Body of pancreas (tissue), 4 donors: ENCODE data around the gene TMEM92.

ENCODE experiments used
- POLR2A ChIP-seq, 3 donors: fragments of 450-650 bp; IDR thresholded peaks; one replicate each; pipeline ENCODE4 v1.6.1; 2016; ENCODE audit warnings: antibody characterized with exemption in 3 of 3, mild to moderate bottlenecking in 2 of 3
- TF ChIP-seq, protein P1 (sequence below), 7 experiments: fragments of 450-650 bp in 4 of 7; fragments of 200-600 bp in 3 of 7; sonication (generic) in 3 of 7; IDR thresholded peaks; one replicate each; pipeline ENCODE4 v1.5.1; 2016 to 2019; ENCODE audit warnings: antibody characterized with exemption in 7 of 7

DNA sequence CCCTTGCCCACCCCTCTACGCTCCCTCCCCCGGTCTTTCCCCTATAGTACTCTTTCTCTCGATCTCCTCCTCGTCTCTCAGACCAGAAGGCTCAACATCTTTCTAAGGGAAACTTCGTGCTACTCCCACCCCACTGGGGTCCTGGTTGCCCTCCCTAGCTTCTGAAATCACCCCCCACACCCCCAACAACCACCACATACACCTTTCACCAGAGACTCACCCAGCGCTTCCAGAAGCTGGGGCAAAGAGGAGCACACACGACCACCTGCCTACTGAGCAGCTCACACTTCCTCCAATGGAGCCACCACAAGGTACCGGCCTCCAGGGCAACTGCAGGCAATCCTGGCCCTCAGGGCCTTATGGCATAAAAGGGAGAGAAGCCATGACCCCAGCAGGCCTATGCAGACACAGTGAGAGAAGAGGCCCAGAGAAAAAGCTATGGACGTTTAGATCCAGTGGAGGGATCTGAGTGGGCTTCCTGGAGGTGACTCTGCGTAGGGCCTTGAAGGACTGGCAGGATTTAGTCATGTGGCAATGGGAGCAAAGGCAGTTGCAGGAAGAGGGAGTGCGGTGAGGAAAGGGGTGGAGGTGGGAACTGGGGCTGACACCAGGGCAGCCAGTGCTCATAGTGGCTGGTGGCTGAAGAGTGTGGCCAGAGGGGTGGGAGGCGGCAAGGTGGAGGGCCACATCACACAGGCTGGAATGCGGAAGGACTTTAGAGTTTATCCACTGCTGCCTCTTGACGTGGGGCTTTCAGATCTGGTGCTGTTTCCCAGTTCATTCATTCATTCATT is 12.1 kb upstream of the TMEM92 start:
- TF ChIP-seq, protein P1, sequence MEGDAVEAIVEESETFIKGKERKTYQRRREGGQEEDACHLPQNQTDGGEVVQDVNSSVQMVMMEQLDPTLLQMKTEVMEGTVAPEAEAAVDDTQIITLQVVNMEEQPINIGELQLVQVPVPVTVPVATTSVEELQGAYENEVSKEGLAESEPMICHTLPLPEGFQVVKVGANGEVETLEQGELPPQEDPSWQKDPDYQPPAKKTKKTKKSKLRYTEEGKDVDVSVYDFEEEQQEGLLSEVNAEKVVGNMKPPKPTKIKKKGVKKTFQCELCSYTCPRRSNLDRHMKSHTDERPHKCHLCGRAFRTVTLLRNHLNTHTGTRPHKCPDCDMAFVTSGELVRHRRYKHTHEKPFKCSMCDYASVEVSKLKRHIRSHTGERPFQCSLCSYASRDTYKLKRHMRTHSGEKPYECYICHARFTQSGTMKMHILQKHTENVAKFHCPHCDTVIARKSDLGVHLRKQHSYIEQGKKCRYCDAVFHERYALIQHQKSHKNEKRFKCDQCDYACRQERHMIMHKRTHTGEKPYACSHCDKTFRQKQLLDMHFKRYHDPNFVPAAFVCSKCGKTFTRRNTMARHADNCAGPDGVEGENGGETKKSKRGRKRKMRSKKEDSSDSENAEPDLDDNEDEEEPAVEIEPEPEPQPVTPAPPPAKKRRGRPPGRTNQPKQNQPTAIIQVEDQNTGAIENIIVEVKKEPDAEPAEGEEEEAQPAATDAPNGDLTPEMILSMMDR (IDR thresholded peaks at IDR 0.05): no peak
- no peak for TF ChIP-seq POLR2A (IDR thresholded peaks at IDR 0.05)
